H1 (cell line): ENCODE measurements around the gene DNAAF8. TPM values are rescaled to one million over a fixed set of nuclear protein-coding genes. Genes with fewer than 3 reads are reported as not detected.

ENCODE experiments used
- CTCF ChIA-PET: fragments of 300-600 bp; sonication (Branson Sonifier 250); formaldehyde crosslinking; loops from one replicate; lab custom pipeline; 2021; ENCODE audit not compliant: partially characterized antibody; lab: Charles Lee
- POLR2A ChIA-PET: fragments of 300-600 bp; sonication (Branson Sonifier 250); formaldehyde crosslinking; loops from one replicate; lab custom pipeline; 2021; ENCODE audit warnings: inconsistent platforms; ENCODE audit not compliant: partially characterized antibody; lab: Charles Lee
- DNase-seq, 2 experiments: peaks; one replicate each; pipeline versions ENCODE4 v3.0.0 to v3.0.0-alpha.2; 2010 to 2022; ENCODE audit warnings: low spot score in 2 of 2, low read depth in 1 of 2, mixed read lengths in 1 of 2
- FAIRE-seq: peaks from 2 replicates; lab custom pipeline; 2011; peaks lifted over from hg19 to GRCh38; lab: Jason Lieb, UNC
- H2AFZ ChIP-seq: 2 replicates; pipeline ENCODE4 v1.8.1; 2012; ENCODE audit warnings: low read length, inconsistent platforms
- H2AK5ac ChIP-seq: 2 replicates; pipeline ENCODE4 v1.6.1; 2013; ENCODE audit warnings: low read depth, low read length
- H2BK120ac ChIP-seq: replicated peaks from 2 replicates; pipeline ENCODE3; 2013; ENCODE audit warnings: low read depth, low read length, inconsistent platforms
- H2BK12ac ChIP-seq: 2 replicates; pipeline ENCODE4 v1.6.1; 2013; ENCODE audit warnings: low read depth, low read length
- H2BK15ac ChIP-seq: 2 replicates; pipeline ENCODE4 v1.6.1; 2013; ENCODE audit warnings: low read length
- H2BK20ac ChIP-seq: 2 replicates; pipeline ENCODE4 v1.6.1; 2013; ENCODE audit warnings: low read length
- H2BK5ac ChIP-seq: 2 replicates; pipeline ENCODE4 v1.6.1; 2013; ENCODE audit warnings: low read depth, low read length
- H3K14ac ChIP-seq: 2 replicates; pipeline ENCODE4 v1.6.1; 2013; ENCODE audit warnings: inconsistent platforms; ENCODE audit not compliant: insufficient read length
- H3K18ac ChIP-seq: 2 replicates; pipeline ENCODE4 v1.6.1; 2013; ENCODE audit warnings: low read length; ENCODE audit errors: extremely low read depth
- H3K23ac ChIP-seq: 2 replicates; pipeline ENCODE4 v1.6.1; 2013; ENCODE audit warnings: inconsistent platforms; ENCODE audit not compliant: insufficient read length
- H3K23me2 ChIP-seq: 2 replicates; pipeline ENCODE4 v1.6.1; 2013; ENCODE audit warnings: low read depth, low read length
- H3K27ac ChIP-seq: 2 replicates; pipeline ENCODE4 v1.6.1; 2011; ENCODE audit warnings: low read depth, low read length, inconsistent platforms
- H3K27me3 ChIP-seq, 4 experiments: replicated peaks in 1 of 4; 1 replicate in 1 of 4; 2 replicates in 3 of 4; pipeline versions ENCODE4 v1.6.1 to v1.8.1; 2011 to 2013; ENCODE audit warnings: low read length in 3 of 4, mild to moderate bottlenecking in 3 of 4, inconsistent platforms in 2 of 4, mixed read lengths in 2 of 4, moderate library complexity in 1 of 4; ENCODE audit not compliant: control insufficient read depth in 3 of 4, insufficient read depth in 3 of 4; ENCODE audit errors: extremely low read depth in 1 of 4
- H3K36me3 ChIP-seq, 4 experiments: 2 replicates each; pipeline versions ENCODE4 v1.6.1 to v1.8.1; 2011 to 2013; ENCODE audit warnings: mild to moderate bottlenecking in 4 of 4, low read length in 3 of 4, moderate library complexity in 2 of 4, control low read depth in 1 of 4, inconsistent platforms in 1 of 4; ENCODE audit not compliant: insufficient read depth in 4 of 4, control insufficient read depth in 2 of 4
- H3K4ac ChIP-seq: replicated peaks from 2 replicates; pipeline ENCODE3; 2013; ENCODE audit warnings: low read length, low read depth, mixed read lengths, inconsistent platforms; ENCODE audit not compliant: insufficient read length
- H3K4me1 ChIP-seq, 4 experiments: replicated peaks in 1 of 4; 1 replicate in 1 of 4; 2 replicates in 3 of 4; pipeline versions ENCODE4 v1.6.1 to v1.8.1; 2011 to 2013; ENCODE audit warnings: low read length in 3 of 4, inconsistent platforms in 2 of 4, mixed read lengths in 1 of 4; ENCODE audit not compliant: insufficient read depth in 4 of 4, control insufficient read depth in 3 of 4
- H3K4me2 ChIP-seq, 2 experiments: 2 replicates each; pipeline versions ENCODE4 v1.6.1 to v1.8.1; 2011 to 2013; ENCODE audit warnings: low read depth in 2 of 2, low read length in 2 of 2, control low read depth in 1 of 2, inconsistent platforms in 1 of 2, mild to moderate bottlenecking in 1 of 2; ENCODE audit not compliant: insufficient read depth in 1 of 2
- H3K4me3 ChIP-seq, 4 experiments: fragments of 200-600, 300-600 bp in 1 of 4; sonication (generic), shearing (Covaris generic), sonication (Bioruptor Twin) in 1 of 4; 2 replicates each; pipeline versions ENCODE4 v1.5.1 to v1.8.1; 2011 to 2016; ENCODE audit warnings: low read length in 4 of 4, low read depth in 3 of 4, control low read depth in 2 of 4, inconsistent platforms in 2 of 4, mild to moderate bottlenecking in 2 of 4, mixed read lengths in 1 of 4, moderate library complexity in 1 of 4; ENCODE audit not compliant: insufficient read depth in 2 of 4; ENCODE audit errors: extremely low read depth in 1 of 4
- H3K56ac ChIP-seq: replicated peaks from 2 replicates; pipeline ENCODE3; 2013; ENCODE audit warnings: low read depth, mild to moderate bottlenecking, mixed read lengths, low read length, inconsistent platforms; ENCODE audit not compliant: insufficient read length
- H3K79me1 ChIP-seq: 2 replicates; pipeline ENCODE4 v1.6.1; 2013; ENCODE audit warnings: low read depth, low read length, control low read depth
- H3K79me2 ChIP-seq, 2 experiments: 2 replicates each; pipeline versions ENCODE4 v1.6.1 to v1.8.1; 2012 to 2013; ENCODE audit warnings: low read length in 2 of 2, mild to moderate bottlenecking in 2 of 2, inconsistent platforms in 1 of 2; ENCODE audit not compliant: insufficient read depth in 2 of 2, control insufficient read depth in 1 of 2
- H3K9ac ChIP-seq, 4 experiments: replicated peaks in 1 of 4; 1 replicate in 1 of 4; 2 replicates in 3 of 4; pipeline versions ENCODE4 v1.6.1 to v1.8.1; 2011 to 2013; ENCODE audit warnings: low read depth in 3 of 4, low read length in 3 of 4, control low read depth in 2 of 4, mild to moderate bottlenecking in 2 of 4, moderate library complexity in 2 of 4, inconsistent platforms in 1 of 4; ENCODE audit errors: extremely low read depth in 1 of 4
- H3K9me3 ChIP-seq, 2 experiments: 2 replicates each; pipeline versions ENCODE4 v1.6.1 to v1.8.1; 2012 to 2013; ENCODE audit warnings: mild to moderate bottlenecking in 2 of 2, moderate library complexity in 2 of 2, control low read depth in 1 of 2, inconsistent platforms in 1 of 2, low read depth in 1 of 2, low read length in 1 of 2, mixed read lengths in 1 of 2; ENCODE audit not compliant: insufficient read depth in 2 of 2
- H4K20me1 ChIP-seq, 2 experiments: replicated peaks in 1 of 2; 2 replicates each; pipeline versions ENCODE3 to v1.8.1; 2011 to 2013; ENCODE audit warnings: inconsistent platforms in 2 of 2, low read length in 2 of 2, mild to moderate bottlenecking in 1 of 2; ENCODE audit not compliant: insufficient read depth in 2 of 2, control insufficient read depth in 1 of 2
- H4K5ac ChIP-seq: 2 replicates; pipeline ENCODE4 v1.6.1; 2013; ENCODE audit warnings: low read length, low read depth, mixed read lengths, inconsistent platforms; ENCODE audit not compliant: insufficient read length
- H4K8ac ChIP-seq: 2 replicates; pipeline ENCODE4 v1.8.0; 2013; ENCODE audit warnings: mild to moderate bottlenecking, moderate library complexity, low read length, inconsistent platforms; ENCODE audit not compliant: insufficient read depth; ENCODE audit errors: extremely low read depth
- H4K91ac ChIP-seq: replicated peaks from 2 replicates; pipeline ENCODE3; 2013; ENCODE audit warnings: low read length, mixed read lengths, inconsistent platforms; ENCODE audit not compliant: insufficient read length
- E2F6 ChIP-seq: IDR thresholded peaks from 2 replicates; pipeline ENCODE4 v1.6.1; 2012; ENCODE audit warnings: inconsistent platforms
- HDAC2 ChIP-seq, 2 experiments: fragments of 300-600 bp in 1 of 2; sonication (generic) in 1 of 2; IDR thresholded peaks; 2 replicates each; pipeline ENCODE4 v1.6.1; 2011 to 2012; ENCODE audit warnings: low read depth in 2 of 2, low read length in 2 of 2, mild to moderate bottlenecking in 2 of 2, moderate library complexity in 2 of 2, borderline replicate concordance in 1 of 2, inconsistent platforms in 1 of 2
- KDM1A ChIP-seq: fragments of 200-600, 300-600 bp; sonication (generic); IDR thresholded peaks from 2 replicates; pipeline ENCODE4 v1.7.1; 2016; ENCODE audit warnings: mild to moderate bottlenecking, low read length, borderline replicate concordance
- RFX5 ChIP-seq: IDR thresholded peaks from 2 replicates; pipeline ENCODE4 v1.6.1; 2011; ENCODE audit warnings: low read depth, low read length, improper control_type of control experiment, borderline replicate concordance
- WGBS, 2 experiments: shearing (Covaris generic) in 1 of 2; methylation state at CpG; one replicate each; pipeline versions ENCODE4 v1.1.6 to v1.1.7; 2013 to 2015; ENCODE audit warnings: low lambda C conversion rate in 2 of 2, mixed read lengths in 2 of 2, inconsistent platforms in 1 of 2, low coverage in 1 of 2, missing lambda C conversion rate in 1 of 2; ENCODE audit not compliant: insufficient replicate concordance in 2 of 2, insufficient coverage in 1 of 2, insufficient read length in 1 of 2; ENCODE audit errors: extremely low coverage in 1 of 2, missing lambda C conversion rate in 1 of 2; 5-methylcytosine and 5-hydroxymethylcytosine counted together
- polyA plus RNA-seq, 7 experiments: library from polyadenylated mRNA; depleted of rRNA in 3 of 7; stranded (reverse) in 5 of 7; unstranded in 2 of 7; fragments of >200 nt in 5 of 7; fragments of 200-250 nt in 2 of 7; gene quantifications; 1 replicate in 5 of 7; 2 replicates in 1 of 7; 4 replicates in 1 of 7; pipeline versions ENCODE4 v1.2.1 to v1.2.3, GENCODE V29; 2011 to 2013; ENCODE audit warnings: missing spikeins in 2 of 7, mixed read lengths in 2 of 7
- total RNA-seq: library from RNA; stranded (reverse); fragmentation: NEBNext Ultra II Directional; extraction: Animal tissue kit (Norgen Biotek cat#: 25700); gene quantifications from 2 replicates; pipeline ENCODE4 v1.2.1, GENCODE V29; 2021

The DNAAF8 gene
- total and polyA plus RNA-seq, 2 of the 8 experiments (the other 6 are each of a cell fraction or from before 2014, with no cell fraction given) = 0.39 TPM; not detected in 1

DNA sequence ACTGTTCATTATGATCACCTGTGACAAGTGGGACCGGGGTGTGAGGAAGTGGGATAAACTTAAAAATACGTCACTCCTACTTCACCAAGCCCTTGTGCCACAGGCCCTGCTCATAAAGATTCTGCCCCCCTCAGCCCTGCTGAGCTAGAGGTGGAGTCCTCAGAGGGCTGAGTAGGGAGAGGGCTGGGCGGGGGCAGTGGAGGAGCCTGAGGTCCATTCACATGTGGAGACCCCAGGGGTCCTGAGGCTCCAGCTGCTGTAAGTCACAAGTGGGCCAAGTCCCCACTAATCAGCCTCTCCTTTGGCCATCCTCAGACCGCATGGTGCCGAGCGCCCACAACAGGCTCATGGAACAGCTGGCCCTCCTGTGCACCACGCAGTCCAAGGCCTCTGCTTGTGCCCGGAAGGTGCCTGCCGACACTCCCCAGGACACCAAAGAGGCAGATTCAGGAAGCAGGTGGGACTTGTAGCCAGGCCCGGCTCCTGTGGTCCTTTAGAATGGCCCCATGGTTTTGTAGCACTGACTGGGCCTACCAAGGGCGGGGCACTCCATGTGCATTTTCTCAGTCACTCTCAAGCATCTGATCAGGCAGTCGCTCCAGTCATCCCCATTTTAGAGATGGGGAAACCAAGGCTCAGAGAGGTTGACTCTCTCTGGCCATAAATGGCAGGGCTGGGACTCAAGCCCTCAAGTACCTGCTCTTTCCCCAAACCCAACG is 10.4 kb downstream of the DNAAF8 start:
- peak overlapping the region; percentile 44 for H4K91ac ChIP-seq
- H3K27me3 ChIP-seq = no peaks in the 10 kb centered on the region
- H3K4me3 ChIP-seq = no peak overlapping the region
- no peak for TF ChIP-seq RFX5
- TF ChIP-seq E2F6 = peak; percentile 42; the same call in 1 of the 2 replicates
- TF ChIP-seq KDM1A = peak; percentile 68
- 0 out of 4 replicates have a peak, but pooled peaks of 1 of the 2 experiments have one; percentile 55 for TF ChIP-seq HDAC2 (IDR thresholded peaks at IDR 0.05; ENCODE audit: borderline replicate concordance in 1 of 2, low read depth in 2 of 2, low read length in 2 of 2)
- 0 out of 2 replicates have a peak overlapping the region, but pooled peaks have one; percentile 61 for H2BK20ac ChIP-seq
- peak overlapping the region; percentile 97 for H4K8ac ChIP-seq
- no peak overlapping the region for H3K18ac ChIP-seq
- H3K9ac ChIP-seq = no peak overlapping the region
- no peaks in the 10 kb centered on the region for H3K79me1 ChIP-seq
- peak overlapping the region; percentile 33; the same call in 1 of the 2 replicates for H3K27ac ChIP-seq
- H2BK5ac ChIP-seq = no peak overlapping the region
- H2BK15ac ChIP-seq = no peak overlapping the region
- H3K14ac ChIP-seq = no peak overlapping the region
- peak overlapping the region; percentile 25 for H4K5ac ChIP-seq
- no peaks in the 10 kb centered on the region for H3K9me3 ChIP-seq
- no peaks in the 10 kb centered on the region for H3K23me2 ChIP-seq
- no peak overlapping the region for H3K4ac ChIP-seq
- no peak overlapping the region for H2BK120ac ChIP-seq
- no peak overlapping the region for H2AFZ ChIP-seq
- H2BK12ac ChIP-seq = no peak overlapping the region
- H3K4me1 ChIP-seq = peaks cover 4 to 9% (median 6%) of the 10 kb centered on the region in 4 experiments
- CTCF ChIA-PET = interaction anchor here (1.0 to 1.1 kb wide), 2 partner anchors 10 to 16 kb away, joined by 3 to 6 read pairs; partner anchors contain the start of genes ANKS3 and DNAAF8
- WGBS, 2 experiments = 85% methylated on average over 13 of the region's 13 CpGs; no CpG with 5 or more reads in 1 of the 2 experiments
- FAIRE-seq (no peak), DNase-seq (no peak)
- no peak overlapping the region for H3K23ac ChIP-seq
- H3K4me2 ChIP-seq = no peak overlapping the region
- no peak overlapping the region for H2AK5ac ChIP-seq
- H3K36me3 ChIP-seq = no peaks in the 10 kb centered on the region
- no peaks in the 10 kb centered on the region for H3K79me2 ChIP-seq
- H3K56ac ChIP-seq = no peak overlapping the region
- POLR2A ChIA-PET = interaction anchor here (0.5 to 3.1 kb wide), 6 partner anchors 8 to 57 kb away, joined by 3 to 12 read pairs (median 4); partner anchors contain the start of genes ANKS3, DNAAF8, NUDT16L1 and SEPTIN12
- H4K20me1 ChIP-seq = no peaks in the 10 kb centered on the region
